Activated CD4-positive, alpha-beta T cell treated with anti-CD3 and anti-CD28 coated beads, Interleukin-2, Interleukin-6, amounts not matched to agents 100 ng/mL and 50 ng/mL, durations not matched to agents 16 hours and 8 hours (primary cell): ENCODE results near the gene MMP25.
"Not testable (repeated sequence)": the region's sequence is repeated elsewhere in the genome, so short reads cannot be mapped to it uniquely, and the experiment has no call there.

ENCODE experiments used
- DNase-seq: peaks from one replicate; pipeline ENCODE4 v3.0.0-alpha.2; 2020

The MMP25 gene

DNA sequence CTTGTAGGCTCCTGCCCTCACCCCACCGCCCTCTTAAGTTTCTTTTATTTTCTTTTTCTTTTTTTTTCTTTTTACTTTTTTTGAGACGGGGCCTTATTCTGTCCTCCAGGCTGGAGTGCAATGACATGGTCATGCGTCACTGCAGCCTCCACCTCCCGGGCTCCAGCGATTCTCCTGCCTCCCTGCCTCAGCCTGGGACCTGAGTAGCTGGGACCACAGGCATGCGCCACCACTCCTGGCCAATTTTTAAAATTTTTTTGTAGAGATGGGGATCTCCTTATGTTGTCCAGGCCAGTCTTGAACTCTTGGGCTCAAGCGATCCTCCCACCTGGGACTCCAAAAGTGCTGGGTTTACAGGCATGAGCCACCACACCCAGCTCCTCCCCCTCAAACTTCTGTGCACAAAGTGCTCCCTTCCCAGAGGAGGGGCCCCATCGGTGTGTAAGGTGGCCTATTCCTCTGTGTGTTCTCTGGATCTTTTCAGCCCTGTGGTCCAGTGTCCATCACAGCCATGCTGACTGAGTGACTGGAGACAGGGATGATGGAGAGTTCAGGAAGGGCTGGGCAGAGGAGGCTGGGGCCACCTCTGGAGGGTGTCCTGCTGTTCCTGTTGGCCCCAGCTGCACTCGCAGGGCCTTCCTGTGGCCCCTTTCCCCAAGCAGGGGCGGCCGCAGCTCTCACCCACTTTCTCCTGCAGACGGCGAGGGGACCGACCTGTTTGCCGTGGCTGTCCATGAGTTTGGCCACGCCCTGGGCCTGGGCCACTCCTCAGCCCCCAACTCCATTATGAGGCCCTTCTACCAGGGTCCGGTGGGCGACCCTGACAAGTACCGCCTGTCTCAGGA is 10.2 kb downstream of the MMP25 start:
- DNase-seq: no peak

DNA sequence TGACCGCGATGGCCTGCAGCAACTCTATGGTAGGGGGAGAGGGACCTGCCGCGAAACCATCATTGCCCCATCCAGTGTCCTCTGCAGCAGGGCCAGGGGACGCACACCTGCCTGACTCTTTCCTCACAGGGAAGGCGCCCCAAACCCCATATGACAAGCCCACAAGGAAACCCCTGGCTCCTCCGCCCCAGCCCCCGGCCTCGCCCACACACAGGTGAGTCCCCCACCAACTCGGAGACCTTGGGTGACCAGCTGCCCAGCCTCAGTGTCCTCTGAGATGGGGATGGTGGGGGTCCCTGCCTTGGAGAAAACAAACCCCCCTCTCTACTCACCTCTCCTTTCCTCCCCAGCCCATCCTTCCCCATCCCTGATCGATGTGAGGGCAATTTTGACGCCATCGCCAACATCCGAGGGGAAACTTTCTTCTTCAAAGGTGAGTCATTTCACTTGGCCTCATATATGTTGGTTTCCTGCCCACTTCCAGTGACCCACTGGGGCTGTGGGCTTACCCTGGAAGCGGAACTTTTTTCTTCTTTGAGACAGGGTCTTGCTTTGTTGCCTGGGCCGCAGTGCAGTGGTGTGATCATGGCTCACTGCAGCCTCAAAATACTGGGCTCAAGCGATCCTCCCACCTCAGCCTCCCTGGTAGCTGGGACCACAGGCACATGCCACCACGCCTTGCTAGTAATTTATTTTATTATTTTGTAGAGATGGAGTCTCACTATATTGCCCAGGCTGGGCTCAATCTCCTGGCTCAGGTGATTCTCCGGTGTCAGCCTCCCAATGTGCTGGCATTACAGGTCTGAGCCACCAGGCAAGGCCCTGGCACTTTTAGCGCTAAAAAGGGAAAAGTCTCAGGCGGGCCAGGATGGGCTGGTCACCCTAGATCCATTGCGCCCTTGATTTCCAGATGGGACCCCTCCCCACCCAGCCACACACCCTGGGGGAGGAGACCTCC is 11.1 kb downstream of the MMP25 start:
- DNase-seq: peak; percentile 66

DNA sequence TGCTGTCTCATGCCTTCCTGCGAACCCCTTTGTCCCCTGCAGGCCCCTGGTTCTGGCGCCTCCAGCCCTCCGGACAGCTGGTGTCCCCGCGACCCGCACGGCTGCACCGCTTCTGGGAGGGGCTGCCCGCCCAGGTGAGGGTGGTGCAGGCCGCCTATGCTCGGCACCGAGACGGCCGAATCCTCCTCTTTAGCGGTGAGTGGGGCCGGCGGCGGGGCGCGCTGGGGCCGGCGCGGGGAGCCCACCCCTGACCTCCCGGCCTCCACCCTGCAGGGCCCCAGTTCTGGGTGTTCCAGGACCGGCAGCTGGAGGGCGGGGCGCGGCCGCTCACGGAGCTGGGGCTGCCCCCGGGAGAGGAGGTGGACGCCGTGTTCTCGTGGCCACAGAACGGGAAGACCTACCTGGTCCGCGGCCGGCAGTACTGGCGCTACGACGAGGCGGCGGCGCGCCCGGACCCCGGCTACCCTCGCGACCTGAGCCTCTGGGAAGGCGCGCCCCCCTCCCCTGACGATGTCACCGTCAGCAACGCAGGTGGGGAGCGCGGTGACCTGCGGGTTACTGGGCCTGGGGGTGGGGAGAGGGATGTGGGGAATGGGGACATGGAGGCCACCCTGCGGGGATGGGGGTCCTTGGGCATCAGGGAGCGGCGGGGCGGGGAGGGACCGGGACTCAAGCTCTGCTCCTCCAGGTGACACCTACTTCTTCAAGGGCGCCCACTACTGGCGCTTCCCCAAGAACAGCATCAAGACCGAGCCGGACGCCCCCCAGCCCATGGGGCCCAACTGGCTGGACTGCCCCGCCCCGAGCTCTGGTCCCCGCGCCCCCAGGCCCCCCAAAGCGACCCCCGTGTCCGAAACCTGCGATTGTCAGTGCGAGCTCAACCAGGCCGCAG is 12.0 kb downstream of the MMP25 start:
- DNase-seq: peak; percentile 74

DNA sequence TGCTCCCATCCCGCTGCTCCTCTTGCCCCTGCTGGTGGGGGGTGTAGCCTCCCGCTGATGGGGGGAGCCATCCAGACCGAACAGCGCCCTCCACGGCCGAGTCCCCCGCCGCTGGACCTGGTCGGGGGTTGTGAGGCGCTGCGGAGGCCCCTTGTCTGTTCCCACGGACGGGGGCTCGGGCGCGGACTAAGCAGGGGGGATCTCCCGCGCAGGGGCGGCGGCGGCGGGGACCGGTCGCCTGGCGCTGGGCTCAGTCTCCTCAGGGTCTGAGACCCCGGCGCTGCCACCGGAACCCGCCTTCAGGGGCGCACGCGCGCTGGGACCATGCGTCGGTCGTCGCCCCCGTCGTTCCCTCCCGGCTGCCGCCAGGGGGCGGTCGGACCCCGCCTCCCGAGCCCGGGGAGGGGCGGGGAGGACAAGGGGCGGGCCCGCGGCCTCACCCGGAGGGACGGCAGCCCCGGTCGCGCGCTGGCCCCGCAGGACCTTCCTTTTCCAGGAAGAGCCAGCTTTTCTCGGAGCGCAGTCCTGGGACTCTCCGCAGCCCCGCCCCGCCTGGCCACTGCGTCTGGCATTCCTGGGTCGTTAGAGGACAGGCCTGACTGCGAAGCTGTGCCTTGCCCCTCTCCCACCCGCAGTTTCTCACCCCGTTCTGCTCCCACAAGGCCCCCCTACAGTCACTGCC is 12.8 kb downstream of the MMP25 start:
- DNase-seq: peak; percentile 94

DNA sequence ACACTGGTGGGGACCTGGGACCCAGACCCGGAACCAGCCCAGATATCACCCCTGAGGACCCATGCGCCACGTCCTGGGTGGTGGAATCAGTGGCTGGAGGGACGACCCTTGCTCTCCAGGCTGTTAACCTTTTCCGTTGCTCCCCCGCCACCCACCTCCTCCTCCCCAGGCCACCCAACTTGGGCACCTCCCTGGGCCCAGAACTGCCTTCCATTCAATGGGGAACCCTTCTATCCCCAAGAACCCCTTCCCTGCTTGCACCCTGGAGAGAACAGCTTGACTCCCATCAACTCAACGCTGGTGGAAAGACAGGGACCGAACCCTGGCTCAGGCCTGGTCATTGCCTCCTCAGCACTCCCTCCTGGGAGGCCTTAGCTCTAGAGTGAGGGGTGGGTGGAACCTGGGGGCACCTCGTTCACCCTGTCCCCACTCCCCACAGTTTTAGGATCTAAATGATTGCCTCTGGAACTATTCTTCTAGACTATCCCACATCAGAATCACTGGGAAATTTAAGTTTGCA is 13.4 kb downstream of the MMP25 start:
- no peak for DNase-seq

DNA sequence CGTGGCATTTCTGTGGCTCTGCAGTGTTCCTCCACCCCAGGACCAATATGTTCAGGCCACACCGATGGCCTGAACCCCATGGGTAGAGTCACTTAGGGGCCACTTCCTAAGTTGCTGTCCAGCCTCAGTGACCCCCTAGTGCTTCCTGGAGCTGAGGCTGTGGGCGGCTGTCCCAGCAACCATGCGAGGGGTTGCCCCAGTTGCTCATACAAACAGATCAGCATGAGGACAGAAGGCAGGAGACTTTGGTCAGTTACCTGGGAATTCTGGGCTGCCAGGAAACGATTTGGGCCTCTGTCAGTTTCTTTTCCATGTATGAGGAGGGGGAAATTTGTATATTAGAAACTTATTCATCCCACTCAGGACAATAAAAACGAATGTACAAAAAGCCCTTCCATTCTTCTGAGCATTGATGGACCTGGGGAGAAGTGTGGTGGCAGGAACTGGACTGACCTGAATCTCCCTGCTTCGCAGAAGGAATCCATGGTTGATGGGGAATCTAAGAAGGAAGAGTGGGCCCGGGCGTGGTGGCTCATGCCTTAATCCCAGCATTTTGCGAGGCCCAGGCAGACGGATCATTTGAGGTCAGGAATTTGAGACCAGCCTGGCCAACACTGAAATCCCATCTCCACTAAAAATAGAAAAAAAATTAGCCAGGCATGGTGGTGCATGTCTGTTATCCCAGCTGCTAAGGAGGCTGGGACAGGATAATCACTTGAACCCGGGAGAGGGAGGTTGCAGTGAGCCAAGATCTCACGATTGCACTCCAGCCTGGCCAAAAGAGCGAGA is 14.2 kb downstream of the MMP25 start:
- DNase-seq: no peak

DNA sequence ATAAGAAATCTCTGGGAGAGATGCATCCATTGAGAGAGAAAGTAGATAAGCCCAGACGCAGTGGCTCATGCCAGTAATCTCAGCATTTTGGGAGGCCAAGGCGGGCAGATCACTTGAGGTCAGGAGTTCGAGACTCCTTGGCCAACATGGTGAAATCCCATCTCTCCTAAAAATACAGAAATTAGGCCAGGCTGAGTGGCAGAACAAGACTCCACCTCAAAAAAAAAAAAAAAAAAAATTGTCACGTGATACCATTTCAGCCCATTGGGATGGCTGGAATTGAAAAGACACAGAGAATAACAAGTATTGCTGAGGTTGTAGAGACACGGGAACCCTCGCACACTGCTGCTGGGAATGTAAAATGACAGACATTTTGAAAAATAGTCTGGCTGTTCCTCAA is 16.2 kb downstream of the MMP25 start:
- no peak for DNase-seq

DNA sequence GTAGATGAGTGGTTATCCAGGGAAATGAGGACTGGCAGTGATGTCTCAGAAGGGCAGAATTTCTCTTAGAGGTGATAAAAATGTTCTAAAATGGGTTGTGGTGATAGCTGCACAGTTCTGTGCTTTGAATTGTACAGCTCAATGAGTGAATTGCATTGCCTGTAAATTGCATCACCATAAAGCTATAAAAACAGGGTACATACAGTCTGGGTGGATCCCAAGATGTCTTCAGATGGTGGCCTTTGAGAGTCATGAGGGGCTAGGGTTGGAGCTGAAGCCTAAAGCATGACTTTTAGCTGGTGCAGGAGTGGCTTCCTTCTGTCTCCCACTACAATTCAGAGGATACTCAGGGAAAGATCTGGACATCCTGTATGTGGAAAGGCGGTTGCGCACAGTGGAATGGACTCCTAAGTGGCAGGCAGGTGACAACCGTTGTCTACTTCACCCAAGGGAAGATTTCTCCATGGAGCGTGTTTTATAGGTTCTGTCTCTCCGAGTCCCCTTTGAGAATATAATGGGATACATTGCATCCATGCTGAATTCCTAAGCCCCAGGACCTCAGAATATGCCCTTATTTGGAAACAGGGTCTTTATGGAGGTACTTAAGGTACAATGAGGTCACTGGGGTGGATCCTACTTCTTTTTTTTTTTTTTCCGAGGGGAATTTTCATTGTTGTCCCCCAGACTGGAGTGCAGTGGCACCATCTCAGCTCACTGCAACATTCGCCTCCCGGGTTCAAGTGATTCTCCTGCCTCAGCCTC is 17.4 kb downstream of the MMP25 start:
- DNase-seq: no peak

DNA sequence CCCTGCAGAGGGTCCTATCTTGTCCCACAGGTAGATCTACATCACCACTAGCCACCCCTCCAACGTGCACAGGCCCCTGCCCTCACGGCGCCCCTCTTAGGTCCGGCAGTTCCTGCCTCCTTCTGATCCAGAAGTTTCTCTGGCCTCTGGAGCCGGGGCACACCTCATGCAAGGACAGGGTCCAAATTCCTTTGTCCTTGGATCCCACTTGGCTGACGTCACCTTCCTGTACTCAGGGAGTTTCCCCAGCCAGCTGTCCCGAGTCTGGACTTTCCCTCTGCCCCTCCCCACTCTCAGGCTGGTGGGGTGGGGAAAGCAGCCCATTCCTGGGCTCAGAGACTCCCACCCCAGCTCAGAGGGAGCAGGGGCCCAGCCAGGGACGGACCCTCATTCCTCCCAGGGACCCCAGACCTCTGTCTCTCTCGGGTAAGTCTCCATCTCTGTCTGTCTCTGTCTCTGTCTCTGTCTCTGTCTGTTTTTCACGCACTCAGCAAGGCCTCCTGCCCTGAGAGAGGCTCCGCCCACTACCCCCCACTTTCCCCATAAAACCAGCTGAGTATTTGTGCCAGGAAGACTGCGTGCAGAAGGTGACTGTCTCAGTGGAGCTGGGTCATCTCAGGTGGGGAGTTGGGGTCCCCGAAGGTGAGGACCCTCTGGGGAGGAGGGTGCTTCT is 18.8 kb downstream of the MMP25 start, which contains the start of gene IL32:
TSS of gene IL32 (plus strand) at position 572 of the 673 bp plus-strand sequence. CDS start 172 bp downstream, outside the sequence.
- peak; percentile 90 for DNase-seq

DNA sequence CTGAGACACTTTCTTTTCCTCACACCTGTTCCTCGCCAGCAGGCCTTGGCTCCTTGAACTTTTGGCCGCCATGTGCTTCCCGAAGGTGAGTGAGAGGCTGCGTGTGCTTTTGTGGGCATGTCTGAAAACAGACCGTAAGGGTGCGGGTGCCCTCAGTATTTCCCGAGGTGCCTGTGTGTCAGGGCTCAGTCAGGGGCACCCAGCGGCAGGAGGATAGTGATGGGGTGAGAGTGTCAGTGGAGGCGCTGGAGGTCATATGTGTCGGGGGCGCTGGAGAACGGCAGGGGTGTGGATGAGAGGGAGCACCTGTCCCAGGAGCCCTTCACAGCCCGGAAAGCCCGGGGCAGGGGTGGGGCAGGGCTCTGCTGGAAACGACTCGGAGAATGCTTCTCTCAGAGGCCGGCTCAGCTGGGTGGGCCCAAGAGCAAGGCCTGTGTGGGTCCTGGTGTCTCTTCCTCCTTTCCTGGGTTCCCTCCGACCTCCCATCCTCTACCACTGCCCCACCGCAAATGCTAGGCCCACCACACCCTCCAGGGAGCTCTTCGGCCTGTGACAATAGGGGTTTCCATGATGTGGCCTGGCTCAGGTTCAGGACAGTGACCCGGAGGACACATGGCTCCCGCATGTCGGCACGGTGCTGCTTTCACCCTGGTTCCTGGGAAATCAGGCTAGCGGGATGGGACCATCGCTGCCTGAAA is 19.5 kb downstream of the MMP25 start:
- peak; percentile 54 for DNase-seq

DNA sequence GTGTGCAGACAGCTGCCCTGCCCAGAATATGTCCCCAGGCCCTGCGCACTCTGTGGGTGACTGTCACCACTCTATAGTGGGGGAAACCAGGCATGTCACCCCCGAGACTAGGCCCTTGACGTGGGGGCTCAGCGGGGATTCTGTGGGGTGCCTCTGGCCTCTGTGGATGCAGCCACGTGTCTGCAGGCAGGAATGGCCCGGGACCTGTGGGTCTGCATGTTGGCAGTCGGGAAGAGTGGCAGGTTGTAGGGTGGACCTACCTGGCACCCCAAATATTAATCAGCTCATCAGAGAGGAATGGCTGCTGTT is 20.0 kb downstream of the MMP25 start:
- DNase-seq: no peak

DNA sequence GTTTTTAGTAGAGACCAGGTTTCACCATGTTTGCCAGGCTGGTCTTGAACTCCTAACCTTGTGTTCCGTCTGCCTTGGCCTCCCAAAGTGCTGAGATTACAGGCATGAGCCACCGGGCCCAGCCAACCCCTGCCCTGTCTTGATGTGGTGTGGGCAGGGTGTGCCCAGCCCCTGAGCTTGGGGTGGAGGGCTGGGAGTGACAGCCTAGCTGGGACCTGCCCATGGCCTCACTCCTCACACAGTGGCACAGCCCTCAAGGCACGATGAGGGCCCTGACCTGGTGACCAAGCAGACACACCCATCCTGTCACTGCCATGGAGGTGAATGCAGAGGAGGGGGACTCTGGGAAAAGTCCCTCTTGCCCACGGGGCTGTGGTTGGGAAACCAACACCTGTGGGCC is 22.1 kb downstream of the MMP25 start:
- DNase-seq: peak; percentile 43

DNA sequence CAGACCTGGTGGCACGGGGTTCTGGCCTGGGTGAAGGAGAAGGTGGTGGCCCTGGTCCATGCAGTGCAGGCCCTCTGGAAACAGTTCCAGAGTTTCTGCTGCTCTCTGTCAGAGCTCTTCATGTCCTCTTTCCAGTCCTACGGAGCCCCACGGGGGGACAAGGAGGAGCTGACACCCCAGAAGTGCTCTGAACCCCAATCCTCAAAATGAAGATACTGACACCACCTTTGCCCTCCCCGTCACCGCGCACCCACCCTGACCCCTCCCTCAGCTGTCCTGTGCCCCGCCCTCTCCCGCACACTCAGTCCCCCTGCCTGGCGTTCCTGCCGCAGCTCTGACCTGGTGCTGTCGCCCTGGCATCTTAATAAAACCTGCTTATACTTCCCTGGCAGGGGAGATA is 22.8 kb downstream of the MMP25 start:
- not testable (repeated sequence) for DNase-seq

DNA sequence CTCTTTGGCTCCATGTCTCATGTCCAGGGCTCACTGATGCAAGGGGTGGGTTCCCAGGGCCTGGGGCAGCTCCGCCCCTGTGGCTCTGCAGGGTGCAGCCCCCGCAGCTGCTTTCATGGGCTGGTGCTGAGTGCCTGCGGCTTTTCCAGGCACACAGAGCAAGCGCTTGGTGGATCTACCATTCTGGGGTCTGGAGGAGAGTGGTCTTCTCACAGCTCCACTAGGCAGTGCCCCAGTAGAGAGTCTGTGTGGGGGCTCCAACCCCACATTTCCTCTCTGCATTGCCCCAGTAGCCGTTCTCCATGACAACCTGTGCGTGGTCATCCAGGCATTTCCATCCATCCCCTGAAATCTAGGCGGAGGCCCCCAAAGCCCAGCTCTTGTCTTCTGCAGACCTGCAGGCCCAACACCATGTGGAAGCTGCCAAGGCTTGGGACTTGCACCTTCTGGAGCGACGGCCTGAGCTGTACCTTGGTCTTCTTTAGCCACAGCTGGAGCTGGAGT is 24.3 kb downstream of the MMP25 start:
- DNase-seq: no peak

DNA sequence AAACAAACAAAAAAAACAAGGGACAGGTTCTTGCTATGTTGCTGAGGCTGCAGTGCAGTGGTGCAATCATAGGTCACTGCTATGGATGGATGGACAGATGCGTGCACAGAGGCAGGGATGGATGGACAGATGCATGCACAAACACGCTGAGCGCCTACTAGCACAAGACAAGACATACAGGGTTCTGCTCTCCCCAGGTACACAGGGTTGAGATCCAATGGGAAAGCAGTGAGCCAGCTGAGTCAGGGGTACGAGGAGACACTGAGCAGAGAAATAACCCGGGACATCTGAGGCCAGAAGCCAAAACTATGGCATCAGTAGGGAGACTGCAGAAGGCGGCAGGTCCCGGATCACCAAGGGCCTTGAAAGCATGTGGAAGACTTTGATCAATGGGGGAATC is 25.3 kb downstream of the MMP25 start:
- no peak for DNase-seq

DNA sequence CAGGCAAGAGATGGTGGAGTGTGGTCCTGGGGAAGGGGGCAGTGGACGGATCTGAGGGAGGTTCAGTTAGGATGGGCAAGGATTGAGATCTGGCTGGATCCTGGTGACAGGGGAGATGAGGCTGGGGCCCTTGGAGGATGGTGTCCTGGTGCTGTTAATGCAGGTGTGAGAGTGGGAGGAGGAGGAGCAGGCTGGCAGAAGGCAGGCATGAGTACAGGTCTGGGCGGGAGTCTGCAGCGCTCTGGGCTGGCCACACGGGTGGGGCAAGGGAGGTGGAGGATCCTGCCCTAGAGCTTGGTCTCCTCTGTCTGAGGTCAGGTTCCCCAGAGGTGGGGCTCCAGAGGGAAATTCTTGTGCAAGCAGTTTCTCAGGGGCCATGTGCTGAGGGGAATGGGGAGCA is 25.8 kb downstream of the MMP25 start:
- DNase-seq: peak; percentile 75

DNA sequence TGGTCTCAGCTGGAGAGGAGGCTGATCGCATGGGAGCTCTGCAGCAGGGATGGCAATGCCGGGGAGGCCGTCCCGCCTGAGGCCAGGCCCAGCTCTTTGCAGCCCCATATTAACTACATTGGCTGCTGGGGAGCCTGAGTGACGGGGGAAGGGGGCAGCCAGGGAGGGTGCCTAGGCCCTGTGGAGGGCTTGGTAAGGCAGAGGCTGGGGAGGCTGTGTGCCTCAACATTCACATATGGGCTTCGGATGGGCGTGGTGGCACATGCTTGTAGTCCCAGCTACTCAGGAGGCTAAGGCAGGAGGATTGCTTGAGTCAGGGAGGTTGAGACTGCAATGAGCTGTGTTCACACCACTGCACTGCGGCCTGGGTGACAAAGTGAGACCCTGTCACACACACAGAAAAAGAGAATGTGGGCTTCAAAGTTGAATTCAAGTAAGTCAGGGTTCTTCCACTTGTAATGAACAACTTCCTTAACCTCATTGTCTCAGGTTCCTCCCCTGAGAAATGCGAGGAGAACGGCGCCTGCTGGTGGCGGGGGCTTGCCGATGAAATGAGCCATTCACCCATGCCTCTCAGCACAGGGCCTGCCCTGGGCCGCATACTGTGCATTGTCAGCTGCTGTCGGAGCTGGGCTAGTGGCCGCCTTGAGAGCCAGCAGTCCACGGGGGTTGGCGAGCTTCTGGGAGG is 26.4 kb downstream of the MMP25 start:
- DNase-seq: not testable (repeated sequence)

DNA sequence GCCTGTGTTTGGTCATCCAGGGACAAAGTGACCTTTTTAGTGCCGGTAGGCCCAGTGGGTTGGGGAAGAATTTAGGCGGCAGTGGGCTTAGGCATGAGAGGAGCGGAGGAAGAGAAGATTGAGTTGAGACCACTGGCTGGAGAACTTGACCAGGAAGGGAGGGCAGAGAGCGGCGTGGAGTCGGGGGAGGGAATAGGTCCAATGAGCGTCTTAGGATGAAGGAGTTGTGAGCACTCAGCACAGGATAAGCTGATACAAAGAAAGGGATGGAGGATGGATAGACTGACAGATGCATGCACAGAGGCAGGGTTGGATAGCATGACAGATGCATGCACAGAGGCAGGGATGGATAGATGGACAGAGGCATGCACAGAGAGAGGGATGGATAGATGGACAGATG is 27.1 kb downstream of the MMP25 start:
- no peak for DNase-seq
